ENCODE results near the gene CCDC60. TPM values are rescaled to one million over a fixed set of nuclear protein-coding genes. Genes with fewer than 3 reads are reported as not detected.

CCDC60 gene
- total RNA-seq, 1 experiment from 2014 or later = not detected

GRCh38 chr12:119372540-119372939, 38.0 kb downstream of the CCDC60 start:
- Histone ChIP-seq H3K4me1 (ENCODE audit: control insufficient read depth in 1 of 2, insufficient read depth in 2 of 2, low read length in 2 of 2) (no peaks in the 10 kb centered on the region), H2AFZ (ENCODE audit: low read depth, low read length, poor library complexity, severe bottlenecking) (no peak overlapping the region), H3K27me3 (ENCODE audit: insufficient read depth, low read length) (peaks cover 8% of the 10 kb centered on the region; the same call in 1 of the 2 replicates), H3K4me2 (ENCODE audit: low read length) (no peak overlapping the region), H3K9me2 (ENCODE audit: insufficient read depth) (no peaks in the 10 kb centered on the region), H3K4me3 (replicated peaks in 1 of 2; ENCODE audit: low read depth in 1 of 2, low read length in 2 of 2) (no peak overlapping the region), H3K27ac (ENCODE audit: low read depth, low read length) (no peak overlapping the region), H3K9ac (ENCODE audit: low read length) (no peak overlapping the region), H3K36me3 (ENCODE audit: control insufficient read depth in 1 of 2, insufficient read depth in 2 of 2, low read length in 2 of 2) (no peaks in the 10 kb centered on the region), H4K20me1 (ENCODE audit: insufficient read depth) (no peaks in the 10 kb centered on the region; the same call in 1 of the 2 replicates), H3K9me3 (ENCODE audit: control insufficient read depth in 1 of 2, insufficient read depth in 1 of 2, low read depth in 1 of 2, low read length in 2 of 2) (no peaks in the 10 kb centered on the region), H3K79me2 (ENCODE audit: insufficient read depth, low read length) (no peaks in the 10 kb centered on the region)
- TF ChIP-seq YY1 (IDR thresholded peaks at IDR 0.05; ENCODE audit: extremely low read depth, insufficient replicate concordance, low read depth, low read length) = no peak
- TF ChIP-seq SRF (IDR thresholded peaks at IDR 0.05; ENCODE audit: low read depth) = no peak
- TF ChIP-seq REST (IDR thresholded peaks at IDR 0.05; ENCODE audit: low read depth) = no peak
- TF ChIP-seq SP1 (IDR thresholded peaks at IDR 0.05; ENCODE audit: low read depth) = no peak
- TF ChIP-seq POLR2A (IDR thresholded peaks at IDR 0.05; ENCODE audit: borderline replicate concordance, extremely low read depth, insufficient read depth, insufficient read length) = no peak
- no peak for TF ChIP-seq EZH2 (IDR thresholded peaks at IDR 0.05)
- TF ChIP-seq ZNF274 (IDR thresholded peaks at IDR 0.05; ENCODE audit: low read depth, low read length) = no peak
- no peak for TF ChIP-seq ZBTB33 (IDR thresholded peaks at IDR 0.05; ENCODE audit: extremely low read depth, insufficient replicate concordance, low read length)
- TF ChIP-seq MAX (IDR thresholded peaks at IDR 0.05) = no peak
- no peak for TF ChIP-seq EGR1 (IDR thresholded peaks at IDR 0.05; ENCODE audit: low read depth)
- no peak for TF ChIP-seq CBX3 (IDR thresholded peaks at IDR 0.05; ENCODE audit: low read depth)
- TF ChIP-seq ZFX (IDR thresholded peaks at IDR 0.05) = no peak
- ATAC-seq (no peak), DNase-seq (ENCODE audit: low read depth, low spot score) (no peak)
- ChIA-PET CTCF (no interaction called here), RAD21 (ENCODE audit: low non-redundant PET in 1 of 2, low total read pairs in 2 of 2, uncharacterized antibody in 2 of 2, unreplicated experiment in 2 of 2) (no interaction called here), POLR2A (no interaction called here)
- BruUV-seq (replicated peaks) = no TSS peak
- intact Hi-C loops (cut with micrococcal nuclease) = no loop called here

Data from HCT116 (cell line).